Aorta (tissue), 5 donors: ENCODE measurements around the gene OR4D9. TPM values are rescaled to one million over a fixed set of nuclear protein-coding genes. Genes with fewer than 3 reads are reported as not detected.

ENCODE experiments used
- ATAC-seq: fragments of 200-7000 bp; cut with Tn5 transposase; one replicate; pipeline ENCODE4 v1.9.1; 2022; ENCODE audit warnings: moderate library complexity; ENCODE audit not compliant: low FRiP score
- DNase-seq, 2 donors: peaks; one replicate each; pipeline ENCODE4 v3.0.0-alpha.2; 2020
- H3K27ac ChIP-seq, 2 donors: one replicate each; pipeline ENCODE4 v1.5.1; 2013; ENCODE audit warnings: low read length in 2 of 2, mild to moderate bottlenecking in 2 of 2, moderate library complexity in 2 of 2, control low read depth in 1 of 2, inconsistent platforms in 1 of 2, low read depth in 1 of 2
- H3K27me3 ChIP-seq, 2 donors: one replicate each; pipeline ENCODE4 v1.6.1; 2013; ENCODE audit warnings: control low read depth in 1 of 2, low read length in 1 of 2, mild to moderate bottlenecking in 1 of 2, moderate library complexity in 1 of 2; ENCODE audit not compliant: insufficient read depth in 2 of 2, control insufficient read depth in 1 of 2
- H3K36me3 ChIP-seq, 2 donors: one replicate each; pipeline ENCODE4 v1.6.1; 2013; ENCODE audit warnings: control low read depth in 1 of 2, low read length in 1 of 2, mild to moderate bottlenecking in 1 of 2; ENCODE audit not compliant: insufficient read depth in 2 of 2, control insufficient read depth in 1 of 2
- H3K4me1 ChIP-seq, 2 donors: one replicate each; pipeline ENCODE4 v1.6.1; 2013; ENCODE audit warnings: low read length in 2 of 2, control low read depth in 1 of 2, mild to moderate bottlenecking in 1 of 2, moderate library complexity in 1 of 2; ENCODE audit not compliant: insufficient read depth in 2 of 2, control insufficient read depth in 1 of 2
- H3K4me3 ChIP-seq, 2 donors: one replicate each; pipeline ENCODE4 v1.5.1; 2013; ENCODE audit warnings: low read length in 2 of 2, control low read depth in 1 of 2, mild to moderate bottlenecking in 1 of 2
- H3K9me3 ChIP-seq: one replicate; pipeline ENCODE4 v1.6.1; 2013; ENCODE audit warnings: mild to moderate bottlenecking, low read length; ENCODE audit not compliant: control insufficient read depth
- WGBS, 2 donors: extraction: QIAGEN DNeasy Blood & Tissue Kit; methylation state at CpG; one replicate each; pipeline ENCODE4 v1.1.7; 2013; 5-methylcytosine and 5-hydroxymethylcytosine counted together
- intact Hi-C, 2 donors: fragments of 100-400 bp; cut with DNase I; formaldehyde crosslinking; loops; one replicate each; pipeline versions ENCODE4 v1.14.2 to v1.15.0; 2022
- polyA plus RNA-seq, 2 donors: library from polyadenylated mRNA; stranded (reverse); fragments of 200-250 nt; gene quantifications; one replicate each; pipeline ENCODE4 v1.2.3, GENCODE V29; 2013
- total RNA-seq, 2 donors: library from RNA; stranded (reverse); fragmentation: NEBNext Ultra II Directional; extraction: Animal tissue kit (Norgen Biotek cat#: 25700); gene quantifications; one replicate each; pipeline ENCODE4 v1.2.1, GENCODE V29; 2021
- donor health status: healthy with polysubstance abuse.
- donor health status: Bipolar disorder and iron deficiency.
- donor health status: DM: no; HTN: no; CAD: no.
- donor health status: DM: no; HTN: no; CAD: no.
- donor health status: DM: yes; HTN: yes; CAD: no.

OR4D9 gene
- total and polyA plus RNA-seq, 4 donors, result not detected

DNA sequence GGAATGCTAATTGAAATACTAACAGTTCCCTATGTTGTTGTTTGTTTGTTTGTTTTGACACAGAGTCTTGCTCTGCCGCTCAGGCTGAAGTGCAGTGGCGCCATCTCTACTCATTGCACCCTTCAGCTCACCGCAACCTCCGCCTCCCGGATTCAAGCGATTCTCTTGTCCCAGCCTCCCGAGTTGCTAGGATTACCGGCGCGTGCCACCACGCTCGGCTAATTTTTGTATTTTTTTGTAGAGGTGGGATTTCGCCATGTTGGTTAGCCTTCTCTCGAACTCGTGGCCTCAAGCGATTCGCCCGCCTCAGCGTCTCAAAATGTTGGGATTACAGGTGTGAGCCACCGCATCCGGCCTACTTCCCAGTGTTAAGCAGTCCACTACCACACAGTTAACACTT lies 42.0 kb downstream of the OR4D9 start:
- Histone ChIP-seq H3K4me3 (no peak overlapping the region), H3K9me3 (no peaks in the 10 kb centered on the region), H3K36me3 (no peaks in the 10 kb centered on the region), H3K4me1 (no peaks in the 10 kb centered on the region), H3K27me3 (no peaks in the 10 kb centered on the region), H3K27ac (no peak overlapping the region)
- 96 to 97% methylated on average over 21 of the region's 21 CpGs for WGBS, 2 donors
- intact Hi-C loops, result loop anchor here (5.0 to 10.0 kb wide), 3 partner anchors 64 to 204 kb away; partner anchors contain the start of genes STX3 (in 2 of the 2) and OSBP (in 1 of the 2)
- ATAC-seq, result no peak
- no peak for DNase-seq

DNA sequence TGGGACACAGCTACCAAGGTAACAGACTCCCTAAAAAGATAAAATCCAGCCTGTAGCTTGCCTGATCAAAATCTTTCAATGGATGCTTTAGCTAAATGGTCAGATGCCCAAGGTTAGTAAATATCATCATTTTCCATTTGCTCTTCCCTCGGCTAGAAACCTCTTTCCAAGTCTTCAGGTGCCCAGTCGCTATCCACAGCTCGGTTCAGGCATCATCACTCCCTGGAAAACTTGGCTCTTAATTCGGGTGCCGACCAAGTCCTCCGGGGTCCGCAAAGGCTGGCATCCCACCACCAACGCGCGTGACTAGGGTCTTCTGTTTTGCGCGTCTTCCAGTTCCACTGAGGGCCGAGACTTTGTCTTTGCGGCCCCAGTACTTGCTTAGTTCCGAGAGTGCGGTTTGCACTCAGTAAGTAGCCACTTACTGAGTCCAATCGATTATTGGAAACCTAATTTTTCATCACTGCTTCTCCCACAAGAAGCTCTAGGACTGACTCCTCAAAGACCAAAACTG lies 44.3 kb downstream of the OR4D9 start:
- intact Hi-C loops, result loop anchor here in 1 of 2 donors (10.0 kb wide), 1 partner anchor 199 kb away; the partner anchor contains the start of gene STX3
- Histone ChIP-seq H3K4me3 (peak overlapping the region in 1 of 2 donors; percentile 31), H3K27ac (peak overlapping the region in 1 of 2 donors; percentile 45), H3K27me3 (no peaks in the 10 kb centered on the region), H3K36me3 (no peaks in the 10 kb centered on the region), H3K9me3 (no peaks in the 10 kb centered on the region), H3K4me1 (no peaks in the 10 kb centered on the region)
- WGBS, 2 donors, result 24 to 29% methylated on average over 17 of the region's 17 CpGs
- ATAC-seq (no peak), DNase-seq (no peak)

DNA sequence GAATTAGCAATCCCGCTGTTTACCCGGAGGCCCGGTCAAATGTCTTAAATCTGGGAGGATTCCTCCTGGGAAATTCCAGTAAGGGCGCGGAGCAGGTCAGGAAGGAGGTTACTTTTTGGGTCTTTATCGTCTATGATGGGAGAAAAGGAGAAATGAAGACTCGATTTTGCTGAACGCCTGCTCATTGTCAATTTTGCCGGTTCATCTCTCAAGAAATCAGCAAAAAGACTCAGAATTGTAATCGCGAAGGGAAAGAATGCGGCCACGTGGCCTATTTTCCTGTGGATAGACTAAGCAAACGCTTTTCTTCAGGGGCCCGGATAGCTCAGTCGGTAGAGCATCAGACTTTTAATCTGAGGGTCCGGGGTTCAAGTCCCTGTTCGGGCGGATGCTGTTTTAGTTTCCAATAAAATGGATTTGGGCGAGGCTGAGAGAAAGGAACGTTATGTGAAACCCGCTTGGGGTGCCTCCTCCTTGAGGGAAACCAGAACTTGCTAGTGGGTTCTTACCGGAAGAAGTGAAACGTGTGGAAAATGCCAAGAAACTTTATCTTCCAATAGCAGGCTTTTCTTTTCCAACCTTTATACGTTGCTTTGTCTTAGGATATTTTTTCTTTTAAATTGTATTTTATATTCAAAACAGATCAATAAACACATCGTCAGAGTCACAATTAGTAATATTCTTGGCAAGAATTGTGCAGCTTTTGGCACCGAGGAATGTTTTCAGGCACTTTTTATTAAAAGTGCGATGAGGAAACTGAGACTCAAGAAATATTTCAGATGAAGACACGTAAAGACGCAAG lies 45.0 kb downstream of the OR4D9 start:
- no peaks in the 10 kb centered on the region for H3K36me3 ChIP-seq
- WGBS, 2 donors, result 5 to 7% methylated on average over 30 of the region's 30 CpGs
- DNase-seq, result peak; percentile 71 to 81
- no peaks in the 10 kb centered on the region for H3K27me3 ChIP-seq
- H3K4me3 ChIP-seq, result peak overlapping the region in 1 of 2 donors; percentile 31
- H3K4me1 ChIP-seq, result no peaks in the 10 kb centered on the region
- intact Hi-C loops, result loop anchor here in 1 of 2 donors (10.0 kb wide), 1 partner anchor 198 kb away; the partner anchor contains the start of gene STX3
- no peaks in the 10 kb centered on the region for H3K9me3 ChIP-seq
- peak; percentile 62 for ATAC-seq
- peak overlapping the region in 1 of 2 donors; percentile 50 for H3K27ac ChIP-seq

DNA sequence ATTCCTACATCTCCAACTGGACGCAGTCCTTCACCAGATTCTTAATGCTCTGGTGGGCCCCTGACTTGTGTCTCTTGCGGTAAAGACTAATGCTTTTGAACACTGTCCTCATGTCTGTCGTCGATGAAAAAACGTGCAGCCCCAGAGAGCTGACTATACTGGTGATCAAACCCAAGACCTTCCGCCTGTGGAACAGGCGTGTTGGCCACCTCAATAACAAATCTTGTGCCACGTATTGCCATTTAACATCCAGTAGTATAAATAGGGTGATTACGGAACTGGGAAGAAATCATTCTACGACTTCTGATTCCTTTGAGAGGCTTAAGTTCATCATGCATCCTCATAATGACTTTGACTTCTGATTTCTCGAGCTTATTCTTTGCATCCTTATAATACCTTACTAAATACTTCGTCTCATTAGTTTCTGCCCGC lies 45.6 kb downstream of the OR4D9 start:
- Histone ChIP-seq H3K27me3 (no peaks in the 10 kb centered on the region), H3K4me1 (no peaks in the 10 kb centered on the region), H3K27ac (peak overlapping the region in 1 of 2 donors; percentile 50), H3K36me3 (no peaks in the 10 kb centered on the region), H3K9me3 (no peaks in the 10 kb centered on the region), H3K4me3 (no peak overlapping the region)
- DNase-seq (no peak), ATAC-seq (no peak)
- 15 to 18% methylated on average over 13 of the region's 13 CpGs for WGBS, 2 donors
- intact Hi-C loops, result loop anchor here in 1 of 2 donors (10.0 kb wide), 1 partner anchor 198 kb away; the partner anchor contains the start of gene STX3

DNA sequence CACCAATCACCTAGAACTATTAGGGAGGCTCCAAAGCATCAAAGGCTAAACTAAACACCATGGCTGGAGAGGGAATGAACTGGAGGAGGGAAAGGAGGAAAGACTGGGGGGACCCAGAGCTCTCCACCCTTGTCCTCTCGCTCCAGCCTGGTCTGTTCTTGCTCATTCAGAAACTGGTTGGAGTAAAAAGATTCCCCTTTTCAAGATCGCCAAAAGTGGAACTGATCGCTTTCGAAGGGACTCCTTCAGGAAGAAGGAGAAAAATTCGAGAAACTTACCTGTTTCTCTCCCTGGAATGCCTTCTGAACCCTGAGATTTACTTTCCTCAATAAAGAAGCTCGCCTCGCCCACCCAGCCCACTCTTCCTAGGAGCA lies 46.9 kb downstream of the OR4D9 start:
- Histone ChIP-seq H3K4me3 (no peak overlapping the region), H3K27me3 (no peaks in the 10 kb centered on the region), H3K27ac (no peak overlapping the region), H3K36me3 (no peaks in the 10 kb centered on the region), H3K4me1 (no peaks in the 10 kb centered on the region), H3K9me3 (no peaks in the 10 kb centered on the region)
- DNase-seq (no peak), ATAC-seq (no peak)
- 76 to 80% methylated on average over 7 of the region's 7 CpGs for WGBS, 2 donors
- intact Hi-C loops, result loop anchor here in 1 of 2 donors (10.0 kb wide), 1 partner anchor 197 kb away; the partner anchor contains the start of gene STX3

DNA sequence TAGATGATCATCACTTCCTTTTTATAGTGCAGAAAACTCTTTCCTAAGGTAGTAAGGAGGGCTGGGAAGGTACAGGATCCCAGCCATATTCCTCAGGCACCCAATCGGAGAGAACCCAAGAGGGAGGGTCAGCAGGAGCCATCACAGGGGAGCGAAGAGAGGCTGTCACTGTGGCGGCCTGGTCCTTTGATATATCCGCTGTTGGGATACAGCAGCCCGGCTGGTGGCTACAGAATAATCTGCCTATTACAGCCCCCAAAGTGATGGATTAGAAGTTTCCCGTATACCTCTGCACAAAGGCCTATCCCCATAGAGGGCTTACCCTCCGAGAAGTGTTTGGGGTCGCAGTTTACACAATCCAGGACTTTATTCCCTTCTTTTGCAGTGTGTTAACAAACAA lies 48.5 kb downstream of the OR4D9 start:
- 48 to 56% methylated on average over 8 of the region's 8 CpGs for WGBS, 2 donors
- ATAC-seq (peak; percentile 2), DNase-seq (no peak)
- no peaks in the 10 kb centered on the region for H3K36me3 ChIP-seq
- intact Hi-C loops, result loop anchor here (1.0 to 10.0 kb wide), 3 partner anchors 9 to 195 kb away; partner anchors contain the start of genes PATL1 (in 1 of the 2) and STX3 (in 1 of the 2)
- no peaks in the 10 kb centered on the region for H3K4me1 ChIP-seq
- no peaks in the 10 kb centered on the region for H3K9me3 ChIP-seq
- no peak overlapping the region for H3K4me3 ChIP-seq
- H3K27ac ChIP-seq, result no peak overlapping the region
- no peaks in the 10 kb centered on the region for H3K27me3 ChIP-seq

DNA sequence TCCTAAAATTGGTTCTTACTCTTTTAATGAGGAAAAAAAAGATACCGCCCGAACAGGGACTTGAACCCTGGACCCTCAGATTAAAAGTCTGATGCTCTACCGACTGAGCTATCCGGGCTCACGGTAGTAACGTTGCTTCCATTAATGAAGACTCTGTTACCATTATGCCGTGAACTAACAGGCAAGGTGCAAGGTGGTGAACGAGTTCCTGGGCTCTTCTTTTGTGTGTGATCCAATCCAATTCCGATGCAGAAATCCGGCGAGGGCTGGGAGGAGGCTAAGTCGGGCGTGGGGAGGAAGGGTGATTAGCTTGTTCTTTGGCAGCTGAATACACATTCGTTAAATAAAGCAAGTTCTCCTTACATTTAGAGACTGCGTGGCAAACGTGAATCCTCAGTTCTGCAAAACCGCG lies 49.0 kb downstream of the OR4D9 start:
- Histone ChIP-seq H3K4me1 (no peaks in the 10 kb centered on the region), H3K27me3 (no peaks in the 10 kb centered on the region), H3K36me3 (no peaks in the 10 kb centered on the region), H3K4me3 (peak overlapping the region; percentile 85 to 91), H3K27ac (peak overlapping the region in 1 of 2 donors; percentile 83), H3K9me3 (no peaks in the 10 kb centered on the region)
- no peak for DNase-seq
- 0 to 1% methylated on average over 18 of the region's 18 CpGs for WGBS, 2 donors
- peak; percentile 87 for ATAC-seq
- intact Hi-C loops, result loop anchor here in 1 of 2 donors (1.0 to 5.0 kb wide), 2 partner anchors 9 to 107 kb away; partner anchors contain the start of gene PATL1

DNA sequence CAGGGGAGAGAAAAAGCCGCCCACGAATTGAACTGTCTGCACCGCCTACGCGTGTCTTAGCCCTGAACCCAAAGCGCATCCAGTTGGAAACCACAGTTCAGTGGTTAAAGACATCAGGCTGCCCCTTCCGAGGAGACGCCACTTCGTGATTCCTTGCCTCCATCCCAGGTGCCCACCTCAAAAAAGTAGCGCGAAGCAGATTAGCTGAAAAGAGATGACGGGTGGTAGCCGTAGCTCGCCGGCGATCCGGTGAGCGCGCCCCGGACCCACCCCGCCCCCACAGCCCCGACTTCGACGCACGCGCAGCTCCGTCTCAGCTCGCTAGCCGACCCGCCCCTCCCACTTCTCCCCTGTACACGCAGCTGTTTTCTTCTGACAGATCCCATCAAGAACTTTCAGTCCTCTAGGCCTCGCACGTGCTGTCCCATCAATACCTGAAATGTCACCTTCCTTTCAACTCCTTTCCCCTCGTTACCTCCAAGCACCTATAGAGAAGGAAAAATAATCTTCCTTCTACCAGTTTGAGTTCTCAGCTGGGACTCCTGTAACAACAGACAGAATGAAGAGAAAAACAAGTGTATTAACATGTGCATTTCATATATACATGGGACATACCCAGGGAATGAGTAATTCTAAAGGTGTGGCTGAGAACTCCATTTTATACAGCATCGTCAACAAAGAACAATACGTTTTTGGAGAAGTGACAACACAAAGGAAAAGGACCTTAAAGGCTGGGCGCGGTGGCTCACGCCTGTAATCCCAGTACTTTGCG lies 49.5 kb downstream of the OR4D9 start:
- no peaks in the 10 kb centered on the region for H3K27me3 ChIP-seq
- 6 to 7% methylated on average over 39 to 40 of the region's 40 CpGs for WGBS, 2 donors
- no peaks in the 10 kb centered on the region for H3K4me1 ChIP-seq
- no peaks in the 10 kb centered on the region for H3K9me3 ChIP-seq
- intact Hi-C loops, result loop anchor here in 1 of 2 donors (1.0 to 5.0 kb wide), 2 partner anchors 10 to 106 kb away; partner anchors contain the start of gene PATL1
- H3K4me3 ChIP-seq, result peak overlapping the region; percentile 85 to 91
- DNase-seq (peak; percentile 92 to 95), ATAC-seq (peak; percentile 92)
- peak overlapping the region; percentile 72 to 83 for H3K27ac ChIP-seq
- H3K36me3 ChIP-seq, result no peaks in the 10 kb centered on the region
